ENCODE results near the gene ITPR2.
"Not testable (repeated sequence)": the region's sequence is repeated elsewhere in the genome, so short reads cannot be mapped to it uniquely, and the experiment has no call there.

Gene ITPR2

DNA sequence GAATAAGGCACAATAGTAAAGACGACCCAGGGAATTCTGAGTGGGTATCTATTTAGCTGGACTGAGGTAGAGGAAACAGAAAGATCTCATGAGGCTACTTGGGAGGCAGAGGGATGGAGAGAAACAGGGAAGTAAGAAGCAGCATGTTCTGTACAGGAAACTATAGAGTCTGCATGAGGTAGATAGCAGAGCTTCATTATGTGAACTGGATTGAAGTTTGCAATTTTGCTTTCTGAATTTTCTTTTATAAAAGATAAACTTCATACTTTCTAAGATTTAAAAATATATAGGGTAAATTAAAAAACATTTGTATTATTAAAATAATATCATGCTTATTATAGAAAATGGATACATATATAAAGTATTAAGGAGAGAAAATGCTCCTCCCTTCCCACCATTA lies 399.3 kb downstream of the ITPR2 start:
- not testable (repeated sequence) for DNase-seq

DNA sequence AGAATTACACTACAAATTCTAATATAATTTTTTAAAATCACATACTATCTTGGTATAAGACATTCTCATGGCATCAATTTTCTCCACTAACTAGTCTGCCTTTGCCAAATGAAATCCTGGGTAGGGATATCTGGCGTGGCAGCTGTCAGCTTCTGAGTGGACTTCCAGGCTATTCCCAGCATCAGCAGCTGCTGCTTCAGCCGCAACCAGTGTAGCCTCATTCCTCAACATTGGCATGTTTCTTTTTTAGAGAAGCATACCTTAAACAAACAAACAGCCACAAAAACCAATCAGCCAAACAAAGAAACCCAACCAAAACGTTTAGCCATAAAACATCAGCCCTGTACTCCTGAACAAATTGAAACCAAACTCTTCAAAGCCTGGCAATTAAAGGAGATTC lies 401.8 kb downstream of the ITPR2 start:
- DNase-seq, result no peak

DNA sequence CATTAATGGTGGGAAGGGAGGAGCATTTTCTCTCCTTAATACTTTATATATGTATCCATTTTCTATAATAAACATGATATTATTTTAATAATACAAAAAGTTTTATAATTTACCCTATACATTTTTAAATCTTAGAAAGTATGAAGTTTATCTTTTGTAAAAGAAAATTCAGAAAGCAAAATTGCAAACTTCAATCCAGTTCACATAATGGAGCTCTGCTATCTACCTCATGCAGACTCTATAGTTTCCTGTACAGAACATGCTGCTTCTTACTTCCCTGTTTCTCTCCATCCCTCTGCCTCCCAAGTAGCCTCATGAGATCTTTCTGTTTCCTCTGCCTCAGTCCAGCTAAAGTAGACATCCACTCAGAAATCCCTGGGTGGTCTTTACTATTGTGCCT lies 402.4 kb downstream of the ITPR2 start:
- not testable (repeated sequence) for DNase-seq

DNA sequence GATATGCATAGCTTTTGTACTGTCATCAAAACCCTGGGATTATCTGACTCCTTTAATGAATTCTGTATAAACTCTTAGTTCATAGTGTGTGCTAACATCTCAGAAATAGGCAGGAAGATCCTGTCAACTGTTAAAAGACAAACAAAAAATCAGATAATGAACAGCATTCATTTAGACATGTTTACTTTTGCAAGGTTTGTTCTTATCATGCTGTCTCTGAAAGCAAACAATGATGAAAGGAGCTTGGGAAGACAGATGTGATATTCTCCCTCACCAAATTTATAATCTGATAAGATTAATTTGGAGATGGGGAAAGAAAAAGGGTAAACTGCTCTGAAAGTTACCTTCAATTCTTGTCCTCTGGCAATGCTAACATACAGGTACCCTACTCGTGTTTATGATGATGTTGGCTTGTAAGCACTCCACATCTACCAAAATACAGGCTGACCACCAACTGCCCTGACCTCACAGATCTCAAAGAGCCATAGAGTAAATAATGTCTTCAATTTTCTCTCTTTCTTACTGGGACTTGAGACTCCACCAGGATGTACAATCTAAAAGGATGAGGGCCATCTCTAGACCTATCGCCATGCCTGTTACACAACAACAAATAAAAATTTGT lies 403.8 kb downstream of the ITPR2 start:
- peak in 1 of 3 experiments; percentile 26 for DNase-seq

GRCh38 chr12:26428420-26428819 lies 404.6 kb downstream of the ITPR2 start:
- no peak for DNase-seq

DNA sequence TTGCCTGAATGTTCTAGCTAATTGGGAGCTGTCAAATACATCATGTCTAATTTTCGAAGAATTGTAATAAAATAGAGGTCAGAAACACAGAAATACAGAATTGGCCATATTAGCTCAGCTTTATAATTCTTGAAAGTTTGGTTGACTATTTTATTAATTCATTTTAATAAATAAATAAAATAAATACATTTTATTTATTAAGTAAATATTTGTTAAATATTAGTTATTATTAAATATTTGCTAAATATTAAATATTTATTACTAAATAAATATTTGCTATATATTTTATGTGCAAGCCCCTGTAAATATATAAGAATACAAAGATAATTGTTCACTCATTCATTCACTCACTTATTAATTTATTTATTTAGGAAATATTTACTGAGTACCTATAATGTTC lies 406.3 kb downstream of the ITPR2 start:
- DNase-seq, result no peak

- DNase-seq, result no peak
These were observed 407.3 kb downstream of the ITPR2 start for GRCh38 chr12:26425587-26426260.

GRCh38 chr12:26422839-26423398 lies 410.1 kb downstream of the ITPR2 start:
- no peak for DNase-seq

DNA sequence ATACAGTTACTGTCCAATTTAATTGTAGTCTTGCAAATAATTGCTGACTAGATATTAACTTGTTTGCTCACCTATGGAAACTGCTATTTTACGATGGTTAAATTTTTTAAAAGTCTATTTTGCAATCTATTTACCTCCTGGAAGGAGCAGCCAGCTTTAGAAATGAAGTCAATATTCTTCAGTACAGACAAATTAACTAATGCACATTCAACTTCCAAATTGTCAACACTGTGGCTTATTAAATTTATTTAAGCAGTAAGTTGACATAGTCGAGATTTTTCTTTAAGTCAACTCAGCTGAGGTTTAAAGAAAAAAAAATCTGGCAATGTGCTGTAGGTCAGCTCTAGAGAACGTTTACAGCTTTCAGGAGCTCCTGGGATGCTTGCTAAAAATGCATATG lies 416.4 kb downstream of the ITPR2 start:
- peak in 2 of 3 experiments; percentile 33 to 83 for DNase-seq

- DNase-seq, result no peak
These were observed 422.3 kb downstream of the ITPR2 start for GRCh38 chr12:26410689-26411088.

DNA sequence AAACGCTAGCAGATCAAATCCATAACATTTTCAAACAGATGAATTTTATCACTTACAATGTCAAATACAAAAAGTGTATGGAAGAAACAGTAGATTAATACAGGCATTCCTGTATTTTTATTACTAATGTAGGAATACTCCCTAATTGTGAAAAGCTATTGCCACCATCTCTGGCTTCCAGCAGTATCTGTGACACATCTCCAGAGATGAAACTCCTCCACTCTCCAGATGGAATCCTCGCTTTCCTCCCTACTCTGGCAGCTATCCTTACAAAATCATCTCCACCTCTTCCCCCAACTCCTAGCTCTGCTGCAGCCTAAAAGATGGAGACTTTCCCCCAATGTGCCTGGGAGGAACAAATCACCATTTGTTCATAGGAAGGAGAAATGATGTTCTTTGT lies 426.2 kb downstream of the ITPR2 start:
- no peak for DNase-seq

DNA sequence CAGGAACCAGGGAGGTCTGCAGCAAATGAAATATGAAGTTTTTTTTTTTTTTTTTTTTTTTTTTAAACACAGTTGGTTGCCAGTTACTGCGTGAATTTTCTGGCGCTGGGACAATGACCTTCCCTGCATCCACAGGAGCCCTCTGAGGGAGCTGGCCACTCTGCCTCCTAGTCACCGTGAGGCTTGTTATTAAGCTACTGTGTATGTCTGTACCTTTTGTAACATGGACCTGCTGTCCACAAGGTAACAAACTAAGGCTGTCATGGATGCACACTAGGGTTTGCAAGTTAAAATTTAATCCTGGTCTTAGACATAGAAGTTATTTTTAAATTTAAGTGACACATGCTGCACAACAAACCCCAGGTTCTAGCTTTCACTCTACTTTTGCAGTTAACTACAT lies 426.6 kb downstream of the ITPR2 start:
- peak in 1 of 3 experiments; percentile 18 for DNase-seq

DNA sequence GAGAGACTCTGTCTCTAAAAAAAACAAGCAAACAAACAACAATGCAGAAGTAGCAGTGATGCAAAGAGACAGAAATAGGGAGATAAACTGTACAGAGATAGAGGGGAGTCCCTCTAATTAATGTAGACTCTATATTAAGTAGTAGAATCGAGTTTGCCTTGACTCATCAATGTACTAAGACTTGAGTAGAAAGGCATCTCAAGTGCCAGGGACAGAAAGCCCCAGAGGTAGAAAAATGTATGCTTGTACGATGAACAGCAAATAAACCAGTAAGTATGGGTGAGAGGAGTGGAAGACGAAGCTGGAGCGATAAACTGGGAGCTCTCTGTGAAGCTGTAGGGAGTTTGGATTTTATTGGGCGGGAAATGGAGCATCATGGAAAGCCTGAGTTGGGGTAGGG lies 429.4 kb downstream of the ITPR2 start:
- no peak for DNase-seq

DNA sequence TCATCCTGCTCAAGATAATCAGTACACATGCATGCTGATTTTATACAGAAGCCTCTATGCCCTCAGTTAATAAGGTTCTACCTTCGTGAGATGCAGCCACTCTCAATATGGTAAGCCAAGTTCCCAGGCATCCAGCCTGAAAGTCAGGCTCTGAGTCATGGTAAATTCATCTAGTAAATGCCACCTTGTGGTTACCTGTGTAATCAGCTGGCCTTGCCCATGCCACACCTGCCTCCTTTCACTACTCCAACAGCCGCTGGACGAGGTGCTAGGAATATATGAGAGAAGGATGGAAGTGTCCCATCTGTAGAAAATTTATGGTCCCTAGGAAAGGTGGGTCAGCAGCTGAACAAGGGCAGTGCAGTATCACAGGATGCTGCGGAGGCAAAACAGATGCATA lies 430.3 kb downstream of the ITPR2 start:
- DNase-seq, result peak; percentile 24 to 80 (median 56)

DNA sequence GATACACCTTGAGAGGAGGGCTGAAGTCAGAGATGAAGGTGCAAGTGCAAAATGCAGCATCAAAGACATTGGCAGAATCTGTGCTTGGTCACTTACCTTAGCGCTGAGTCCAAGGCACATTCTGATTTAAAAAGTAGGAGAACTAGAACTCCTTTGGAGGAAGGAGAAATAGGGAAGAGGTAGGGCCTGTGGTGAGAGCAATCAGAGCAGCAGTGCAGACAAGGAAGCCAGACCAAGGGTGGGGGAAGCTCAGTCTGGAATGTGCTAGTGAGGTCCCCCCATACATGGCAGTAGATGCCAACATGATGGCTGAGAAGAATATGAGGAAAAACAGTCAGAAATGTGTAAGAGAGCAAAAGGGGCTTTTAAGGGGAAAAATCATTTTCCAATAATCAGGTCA lies 431.1 kb downstream of the ITPR2 start:
- DNase-seq, result no peak

GRCh38 chr12:26400627-26401026 lies 432.4 kb downstream of the ITPR2 start:
- DNase-seq, result no peak

- no peak for DNase-seq
These were observed 433.6 kb downstream of the ITPR2 start for GRCh38 chr12:26399381-26399780.

- no peak for DNase-seq
These were observed 436.6 kb downstream of the ITPR2 start for GRCh38 chr12:26396402-26396801.

GRCh38 chr12:26389343-26389742 lies 443.7 kb downstream of the ITPR2 start:
- DNase-seq, result no peak

- DNase-seq, result no peak
These were observed 448.5 kb downstream of the ITPR2 start for GRCh38 chr12:26384536-26384935.

- no peak for DNase-seq
These were observed 450.0 kb downstream of the ITPR2 start for GRCh38 chr12:26383041-26383440.

DNA sequence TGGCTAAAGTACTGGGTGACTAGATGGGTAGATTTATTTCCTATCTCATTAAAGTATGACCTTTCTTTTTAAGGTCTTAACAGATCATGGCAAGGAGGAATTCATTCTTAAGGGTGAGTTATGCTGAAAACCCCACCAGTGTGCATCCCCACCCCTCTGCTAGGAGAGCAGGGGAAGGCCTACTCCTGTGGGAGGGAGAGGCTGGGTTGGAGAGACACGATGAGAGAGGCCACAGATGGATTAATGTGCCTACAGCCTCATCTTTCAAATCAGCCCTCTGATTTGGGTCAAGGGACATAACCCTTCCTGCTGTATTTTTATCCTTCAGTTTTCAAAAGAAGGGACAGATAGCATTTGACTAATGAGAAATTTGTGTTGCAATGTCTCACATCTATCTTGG lies 452.1 kb downstream of the ITPR2 start:
- no peak for DNase-seq

DNA sequence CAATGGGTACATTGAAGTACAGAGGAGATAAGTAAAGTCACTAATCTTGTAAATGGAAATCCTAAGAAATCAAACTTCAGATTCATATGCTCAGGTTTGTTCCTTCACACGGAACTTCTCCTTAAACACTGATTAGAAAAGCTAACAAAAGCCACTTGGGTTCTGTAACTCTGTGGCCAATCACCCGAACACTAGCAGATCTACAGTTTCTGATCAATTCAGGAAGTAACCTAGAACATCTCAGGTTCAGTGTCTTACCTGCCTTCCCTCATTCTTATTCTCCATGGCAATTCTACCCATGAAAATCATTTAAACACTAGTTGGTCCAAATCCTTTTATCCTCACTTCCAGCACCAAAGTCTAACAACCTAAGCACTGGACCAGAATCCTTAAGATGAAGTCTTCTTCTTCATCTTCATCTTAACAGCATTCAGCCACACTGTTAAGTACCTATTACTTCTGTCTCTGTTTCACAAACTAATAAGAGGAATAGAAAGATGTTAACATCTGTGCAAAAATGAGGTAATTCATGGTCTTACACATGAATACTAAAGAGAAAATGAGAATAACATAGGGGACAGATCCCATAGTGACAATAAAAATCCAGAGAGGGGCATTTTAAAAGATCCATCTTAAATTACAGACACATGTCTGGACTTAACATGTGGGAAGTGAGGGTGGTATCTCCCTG lies 453.1 kb downstream of the ITPR2 start:
- DNase-seq, result no peak

DNA sequence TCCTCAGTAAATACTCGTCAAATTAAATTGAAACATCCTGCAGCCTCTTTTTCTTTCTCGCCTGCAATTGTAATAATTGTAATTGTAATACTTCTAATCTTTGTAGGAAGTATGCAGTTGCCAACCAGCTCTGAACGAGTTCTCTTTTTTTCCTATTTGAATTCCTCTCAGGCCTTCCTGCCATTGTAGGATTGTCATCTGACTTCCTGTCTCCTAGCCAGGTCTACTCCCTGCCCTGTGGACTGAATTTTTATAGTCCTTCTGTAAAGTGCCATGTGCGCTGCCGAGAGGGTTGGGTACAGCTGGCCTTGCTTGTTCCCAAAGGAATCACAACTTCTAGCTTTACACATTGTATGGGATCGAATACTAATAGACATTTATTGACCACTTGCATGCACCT lies 454.3 kb downstream of the ITPR2 start:
- DNase-seq, result no peak

Data from NCI-H1417 (cell line).